Putamen (tissue), 1 donor: Measurements from ENCODE around the gene BRMS1.
"Not testable (repeated sequence)": the region's sequence is repeated elsewhere in the genome, so short reads cannot be mapped to it uniquely, and the experiment has no call there.

ENCODE experiments used
- DNase-seq: peaks from one replicate; pipeline ENCODE4 v3.0.0-alpha.2; 2016; ENCODE audit warnings: low spot score

The BRMS1 gene

GRCh38 chr11:66322732-66323427 lies 22.0 kb downstream of the BRMS1 start:
- DNase-seq, result no peak

- DNase-seq, result no peak
Measured at GRCh38 chr11:66321606-66322005, 23.3 kb downstream of the BRMS1 start.

- not testable (repeated sequence) for DNase-seq
Measured at GRCh38 chr11:66320748-66321147, 24.2 kb downstream of the BRMS1 start.

- not testable (repeated sequence) for DNase-seq
Measured at GRCh38 chr11:66320289-66320688, 24.6 kb downstream of the BRMS1 start.

- no peak for DNase-seq
Measured at GRCh38 chr11:66318600-66318970, 26.3 kb downstream of the BRMS1 start.

- DNase-seq, result no peak
Measured at GRCh38 chr11:66317723-66318599, 26.9 kb downstream of the BRMS1 start.

GRCh38 chr11:66317322-66317722 lies 27.6 kb downstream of the BRMS1 start:
- no peak for DNase-seq

GRCh38 chr11:66316849-66317251 lies 28.1 kb downstream of the BRMS1 start, which contains the start of gene CD248:
CD248 (minus strand) TSS chr11:66317044; CDS start chr11:66317027, 17 bp downstream.
- DNase-seq, result no peak

- DNase-seq, result no peak
Measured at GRCh38 chr11:66315921-66316811, 28.7 kb downstream of the BRMS1 start.

- no peak for DNase-seq
Measured at GRCh38 chr11:66315498-66315885, 29.4 kb downstream of the BRMS1 start.

- no peak for DNase-seq
Measured at GRCh38 chr11:66314561-66315497, 30.1 kb downstream of the BRMS1 start.

- no peak for DNase-seq
Measured at GRCh38 chr11:66314186-66314501, 30.8 kb downstream of the BRMS1 start.

GRCh38 chr11:66313321-66314185 lies 31.4 kb downstream of the BRMS1 start:
- no peak for DNase-seq

GRCh38 chr11:66312549-66313320 lies 32.2 kb downstream of the BRMS1 start:
- DNase-seq, result peak; percentile 91

GRCh38 chr11:66311965-66312548 lies 32.8 kb downstream of the BRMS1 start:
- peak; percentile 81 for DNase-seq

GRCh38 chr11:66311470-66311964 lies 33.4 kb downstream of the BRMS1 start:
- no peak for DNase-seq

GRCh38 chr11:66310803-66311440 lies 34.0 kb downstream of the BRMS1 start:
- DNase-seq, result not testable (repeated sequence)

GRCh38 chr11:66310324-66310723 lies 34.6 kb downstream of the BRMS1 start:
- no peak for DNase-seq
